ENCODE data around the gene NSMCE3. TPM values are rescaled to one million over a fixed set of nuclear protein-coding genes. Genes with fewer than 3 reads are reported as not detected.

Gene NSMCE3
- total RNA-seq, 4 donors from 2014 or later, result 10.6 to 16.4 (median 13.9) TPM

DNA sequence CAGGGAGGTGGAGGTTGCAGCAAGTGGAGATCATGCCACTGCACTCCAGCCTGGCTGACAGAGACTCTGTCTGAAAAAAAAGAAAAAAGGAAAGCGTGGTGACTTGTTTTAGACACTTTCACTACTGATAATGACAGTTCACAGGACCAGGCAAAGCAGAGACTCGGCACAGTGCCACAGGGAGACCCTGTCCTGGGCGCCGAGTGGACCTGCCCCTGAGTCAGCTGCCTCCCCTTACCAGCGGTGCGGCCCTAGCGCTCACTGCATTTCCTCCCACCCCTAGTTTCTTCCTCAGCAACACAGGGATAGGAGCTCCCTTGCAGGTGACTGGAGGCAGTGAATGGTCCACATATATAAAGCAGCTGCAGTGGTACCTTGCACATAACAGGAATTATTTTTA lies 38.7 kb upstream of the NSMCE3 start:
- no peak for ATAC-seq

DNA sequence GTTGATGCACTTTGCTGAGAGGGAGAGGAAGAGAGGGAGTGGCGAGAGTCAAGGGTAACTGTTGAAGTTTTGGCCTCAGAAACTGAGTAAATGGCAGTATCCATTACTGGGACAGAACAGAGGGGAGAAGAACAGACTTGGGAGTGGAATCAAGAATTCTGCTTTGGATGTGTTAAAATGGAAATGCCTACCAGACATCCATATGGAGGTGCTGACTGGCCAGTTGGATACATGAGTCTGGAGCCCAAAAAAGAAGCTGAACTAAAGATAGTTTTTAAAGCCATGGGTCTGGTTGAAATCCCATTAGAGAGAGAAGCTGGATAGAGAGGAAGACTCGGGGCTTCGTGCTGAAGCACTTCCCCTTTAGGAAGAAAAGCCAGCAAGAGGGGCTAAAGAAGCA lies 35.9 kb upstream of the NSMCE3 start:
- Histone ChIP-seq H3K4me1 (no peaks in the 10 kb centered on the region), H3K27ac (no peak overlapping the region), H3K4me3 (no peak overlapping the region), H3K27me3 (no peaks in the 10 kb centered on the region), H3K9me3 (no peaks in the 10 kb centered on the region), H3K36me3 (no peaks in the 10 kb centered on the region)
- TF ChIP-seq EP300 (IDR thresholded peaks at IDR 0.05) (no peak), POLR2AphosphoS5 (IDR thresholded peaks at IDR 0.05) (no peak), POLR2A (IDR thresholded peaks at IDR 0.05) (no peak)
- TF ChIP-seq, protein P1, sequence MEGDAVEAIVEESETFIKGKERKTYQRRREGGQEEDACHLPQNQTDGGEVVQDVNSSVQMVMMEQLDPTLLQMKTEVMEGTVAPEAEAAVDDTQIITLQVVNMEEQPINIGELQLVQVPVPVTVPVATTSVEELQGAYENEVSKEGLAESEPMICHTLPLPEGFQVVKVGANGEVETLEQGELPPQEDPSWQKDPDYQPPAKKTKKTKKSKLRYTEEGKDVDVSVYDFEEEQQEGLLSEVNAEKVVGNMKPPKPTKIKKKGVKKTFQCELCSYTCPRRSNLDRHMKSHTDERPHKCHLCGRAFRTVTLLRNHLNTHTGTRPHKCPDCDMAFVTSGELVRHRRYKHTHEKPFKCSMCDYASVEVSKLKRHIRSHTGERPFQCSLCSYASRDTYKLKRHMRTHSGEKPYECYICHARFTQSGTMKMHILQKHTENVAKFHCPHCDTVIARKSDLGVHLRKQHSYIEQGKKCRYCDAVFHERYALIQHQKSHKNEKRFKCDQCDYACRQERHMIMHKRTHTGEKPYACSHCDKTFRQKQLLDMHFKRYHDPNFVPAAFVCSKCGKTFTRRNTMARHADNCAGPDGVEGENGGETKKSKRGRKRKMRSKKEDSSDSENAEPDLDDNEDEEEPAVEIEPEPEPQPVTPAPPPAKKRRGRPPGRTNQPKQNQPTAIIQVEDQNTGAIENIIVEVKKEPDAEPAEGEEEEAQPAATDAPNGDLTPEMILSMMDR (IDR thresholded peaks at IDR 0.05), result no peak
- ATAC-seq, result no peak
- WGBS, 2 donors (ENCODE audit: low coverage in 1 of 2), result 55 to 67% methylated on average over 2 of the region's 3 CpGs

More for the DNA sequence above, 38.7 kb upstream of the NSMCE3 start:
- TF ChIP-seq POLR2AphosphoS5 (IDR thresholded peaks at IDR 0.05), result no peak
- 88% methylated on average over 5 of the region's 7 CpGs; no CpG with 5 or more reads in 1 of the 2 donors for WGBS, 2 donors (ENCODE audit: low coverage in 1 of 2)
- Histone ChIP-seq H3K27me3 (no peaks in the 10 kb centered on the region), H3K27ac (no peak overlapping the region), H3K9me3 (no peaks in the 10 kb centered on the region), H3K36me3 (no peaks in the 10 kb centered on the region), H3K4me3 (no peak overlapping the region), H3K4me1 (no peaks in the 10 kb centered on the region)

DNA sequence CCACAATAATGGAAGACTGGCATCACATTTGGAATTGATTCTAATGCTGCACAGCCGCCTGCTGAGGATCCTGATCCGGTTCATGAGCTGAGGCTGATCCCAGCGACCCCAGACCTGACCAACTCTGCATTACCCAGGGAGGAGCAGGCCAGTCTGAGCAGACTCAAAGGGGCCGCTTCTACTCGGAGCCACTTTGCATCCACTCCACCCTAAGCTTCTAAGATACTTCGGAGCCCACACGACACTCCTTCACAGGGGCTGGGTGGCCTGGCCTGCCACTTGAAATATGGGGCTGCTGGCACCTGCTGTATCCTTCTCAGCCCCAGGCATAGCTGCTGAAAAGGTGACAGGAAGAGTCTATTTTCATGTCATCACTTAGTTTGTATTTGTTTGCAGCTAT lies 33.2 kb upstream of the NSMCE3 start:
- no peak overlapping the region for H3K27ac ChIP-seq
- TF ChIP-seq EP300 (IDR thresholded peaks at IDR 0.05) (no peak), POLR2AphosphoS5 (IDR thresholded peaks at IDR 0.05) (no peak), POLR2A (IDR thresholded peaks at IDR 0.05) (no peak)
- TF ChIP-seq, protein P1 (IDR thresholded peaks at IDR 0.05), result no peak
- H3K4me1 ChIP-seq, result no peaks in the 10 kb centered on the region
- 79% methylated on average over 6 of the region's 7 CpGs; no CpG with 5 or more reads in 1 of the 2 donors for WGBS, 2 donors (ENCODE audit: low coverage in 1 of 2)
- ATAC-seq, result no peak
- H3K27me3 ChIP-seq, result no peaks in the 10 kb centered on the region
- H3K36me3 ChIP-seq, result no peaks in the 10 kb centered on the region
- no peaks in the 10 kb centered on the region for H3K9me3 ChIP-seq
- H3K4me3 ChIP-seq, result no peak overlapping the region

DNA sequence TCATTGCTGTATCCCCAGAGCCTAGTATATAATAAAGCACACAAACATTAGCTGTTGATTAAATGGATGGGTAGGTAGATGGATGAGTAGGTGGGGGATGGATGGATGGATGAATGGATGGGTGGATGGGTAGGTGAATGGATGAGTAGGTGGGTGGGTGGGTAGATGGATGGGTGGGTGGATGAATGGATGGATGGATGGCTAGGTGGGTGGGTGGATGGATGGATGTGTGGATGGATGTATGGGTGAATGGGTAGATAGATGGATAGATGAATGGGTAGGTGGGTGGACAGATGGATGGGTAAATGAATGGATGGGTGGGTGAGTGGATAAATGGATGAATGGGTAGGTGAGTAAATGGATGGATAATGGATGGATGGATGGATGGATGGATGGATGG lies 30.2 kb upstream of the NSMCE3 start:
- Histone ChIP-seq H3K4me3 (no peak overlapping the region), H3K27ac (no peak overlapping the region), H3K9me3 (no peaks in the 10 kb centered on the region), H3K36me3 (no peaks in the 10 kb centered on the region), H3K4me1 (no peaks in the 10 kb centered on the region), H3K27me3 (no peaks in the 10 kb centered on the region)
- TF ChIP-seq POLR2A (IDR thresholded peaks at IDR 0.05) (no peak), EP300 (IDR thresholded peaks at IDR 0.05) (no peak), POLR2AphosphoS5 (IDR thresholded peaks at IDR 0.05) (no peak)
- TF ChIP-seq, protein P1 (IDR thresholded peaks at IDR 0.05), result no peak
- ATAC-seq, result no peak

DNA sequence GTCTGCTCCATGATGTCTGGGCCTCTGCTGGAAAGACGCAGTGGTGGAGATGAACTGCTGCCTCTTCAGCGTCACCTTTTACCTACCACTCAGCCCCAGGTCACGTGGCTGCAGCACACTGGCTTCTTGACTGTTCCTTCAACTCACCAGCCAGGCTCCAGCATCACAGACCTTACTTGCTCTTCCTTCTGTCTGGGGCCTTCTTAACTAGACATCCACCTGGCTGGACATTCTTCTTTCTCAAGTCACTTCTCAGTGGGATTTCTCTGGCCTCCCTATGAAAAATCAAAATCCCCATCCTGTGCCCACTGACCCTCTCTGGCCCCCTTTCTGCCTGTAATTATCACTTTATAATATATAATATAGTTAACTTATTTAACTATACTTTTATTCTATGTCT lies 29.7 kb upstream of the NSMCE3 start:
- no peaks in the 10 kb centered on the region for H3K9me3 ChIP-seq
- H3K4me3 ChIP-seq, result no peak overlapping the region
- no peaks in the 10 kb centered on the region for H3K27me3 ChIP-seq
- TF ChIP-seq POLR2AphosphoS5 (IDR thresholded peaks at IDR 0.05) (no peak), EP300 (IDR thresholded peaks at IDR 0.05) (no peak), POLR2A (IDR thresholded peaks at IDR 0.05) (no peak)
- TF ChIP-seq, protein P1 (IDR thresholded peaks at IDR 0.05), result no peak
- H3K36me3 ChIP-seq, result no peaks in the 10 kb centered on the region
- ATAC-seq, result no peak
- H3K27ac ChIP-seq, result no peak overlapping the region
- WGBS, 2 donors (ENCODE audit: low coverage in 1 of 2), result 97 to 100% methylated on average over 3 of the region's 3 CpGs
- H3K4me1 ChIP-seq, result peaks cover 0 to under 1% (median 0%) of the 10 kb centered on the region in 3 donors
